ENCODE results near the gene TAS1R2.

The TAS1R2 gene

GRCh38 chr1:18811733-18812452 is 47.6 kb downstream of the TAS1R2 start:
- CTCF ChIA-PET = interaction anchor here (1.1 to 2.2 kb wide), 3 partner anchors 9 to 215 kb away, joined by 3 to 7 read pairs (median 3); no protein-coding TSS in a partner anchor

GRCh38 chr1:18809953-18810899 is 49.2 kb downstream of the TAS1R2 start:
- ChIA-PET POLR2A (no interaction called here), CTCF (interaction anchor here (1.1 to 2.2 kb wide), 2 partner anchors 11 to 213 kb away, joined by 3 to 7 read pairs; no protein-coding TSS in a partner anchor)
- no peak overlapping the region for H3K4me3 ChIP-seq (ENCODE audit: low read depth, low read length)
- TF ChIP-seq CTCF (IDR thresholded peaks at IDR 0.05; ENCODE audit: insufficient read depth, low read length, missing control alignments) = no peak
- DNase-seq (ENCODE audit: low read depth, low spot score) = no peak

More at GRCh38 chr1:18811733-18812452, 47.6 kb downstream of the TAS1R2 start:
- TF ChIP-seq CTCF (IDR thresholded peaks at IDR 0.05; ENCODE audit: insufficient read depth, low read length, missing control alignments) = no peak
- POLR2A ChIA-PET = no interaction called here
- DNase-seq (ENCODE audit: low read depth, low spot score) = no peak
- no peak overlapping the region for H3K4me3 ChIP-seq (ENCODE audit: low read depth, low read length)

DNA sequence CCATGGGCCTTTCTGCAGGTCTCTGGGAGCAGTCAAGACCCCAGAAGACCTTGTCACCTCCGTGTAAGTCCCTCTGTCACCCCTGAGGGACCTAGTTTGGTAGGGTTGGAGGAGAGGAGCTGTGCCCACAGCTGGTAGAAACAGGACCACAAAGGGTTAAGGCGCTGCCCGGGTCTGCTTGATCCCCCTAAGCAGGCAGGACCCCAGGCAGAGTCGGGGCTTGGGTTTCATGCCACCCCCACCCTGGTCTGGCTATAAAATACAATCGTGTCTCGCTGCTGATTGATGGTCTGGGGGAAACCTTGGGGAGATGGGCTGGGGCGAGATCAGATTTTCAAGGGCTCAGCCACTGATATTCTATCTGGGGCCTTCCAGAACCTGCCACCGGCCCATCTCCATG is 50.9 kb downstream of the TAS1R2 start:
- ChIA-PET CTCF (interaction anchor here (1.2 kb wide), 2 partner anchors 10 to 22 kb away, joined by 3 to 4 read pairs; no protein-coding TSS in a partner anchor), POLR2A (no interaction called here)
- DNase-seq (ENCODE audit: low read depth, low spot score) = no peak
- H3K4me3 ChIP-seq (ENCODE audit: low read depth, low read length) = no peak overlapping the region
- no peak for TF ChIP-seq CTCF (IDR thresholded peaks at IDR 0.05; ENCODE audit: insufficient read depth, low read length, missing control alignments)

DNA sequence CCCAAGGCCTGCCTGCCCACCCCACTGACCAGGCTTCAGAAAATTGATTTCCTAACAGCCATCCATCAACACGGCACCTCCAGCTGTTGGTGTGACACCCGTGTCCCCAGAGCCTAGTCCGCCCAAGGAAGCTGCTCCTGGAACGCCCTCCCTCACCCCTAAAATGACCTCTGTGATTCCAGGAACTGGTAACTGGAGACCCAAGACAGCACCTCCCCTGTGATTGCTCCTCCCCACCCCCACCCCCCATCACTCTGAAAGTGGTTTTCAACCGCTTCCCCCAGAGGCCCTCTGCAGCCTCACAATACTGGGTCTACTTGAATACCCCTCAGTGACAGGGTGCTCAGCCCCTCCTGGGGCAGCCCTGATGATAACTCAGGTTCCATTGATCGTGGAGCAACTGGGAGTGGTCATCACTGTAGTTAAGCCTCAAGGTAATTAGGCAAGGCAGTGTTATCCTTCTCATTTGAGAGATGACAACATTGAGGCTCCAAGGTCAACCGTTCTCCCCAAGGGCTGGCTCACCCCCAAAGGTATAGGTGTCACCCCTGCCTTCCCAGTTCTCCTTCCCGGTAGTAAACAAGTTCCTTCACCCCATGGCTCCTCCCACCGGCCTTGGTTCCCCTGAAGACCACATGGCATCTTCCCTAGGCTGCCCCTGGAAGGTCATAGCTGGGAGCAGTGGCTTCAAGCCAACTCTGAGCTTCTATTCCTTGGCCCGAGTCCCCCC is 52.0 kb downstream of the TAS1R2 start:
- no peak overlapping the region for H3K4me3 ChIP-seq (ENCODE audit: low read depth, low read length)
- no peak for DNase-seq (ENCODE audit: low read depth, low spot score)
- POLR2A ChIA-PET = no interaction called here
- TF ChIP-seq CTCF (IDR thresholded peaks at IDR 0.05; ENCODE audit: insufficient read depth, low read length, missing control alignments) = no peak
- CTCF ChIA-PET = interaction anchor here (1.2 to 2.4 kb wide), 3 partner anchors 12 to 21 kb away, joined by 3 to 9 read pairs (median 4); no protein-coding TSS in a partner anchor

- DNase-seq (ENCODE audit: low read depth, low spot score) = no peak
- CTCF ChIA-PET = interaction anchor here (1.1 to 2.4 kb wide), 2 partner anchors 9 to 15 kb away, joined by 4 to 9 read pairs; no protein-coding TSS in a partner anchor
Measured at GRCh38 chr1:18805925-18806849, 53.3 kb downstream of the TAS1R2 start.

More at GRCh38 chr1:18805925-18806849, 53.3 kb downstream of the TAS1R2 start:
- H3K4me3 ChIP-seq (ENCODE audit: low read depth, low read length) = no peak overlapping the region
- TF ChIP-seq CTCF (IDR thresholded peaks at IDR 0.05; ENCODE audit: insufficient read depth, low read length, missing control alignments) = no peak
- POLR2A ChIA-PET = no interaction called here

All from AG04449 (cell line).